ENCODE results near the gene VPS37B.

The VPS37B gene

GRCh38 chr12:122927756-122928403 lies 32.0 kb upstream of the VPS37B start:
- DNase-seq (ENCODE audit: low read depth) = no peak
- no peak overlapping the region for H3K4me3 ChIP-seq (replicated peaks; ENCODE audit: low read depth, low read length)
- TF ChIP-seq, protein P1, sequence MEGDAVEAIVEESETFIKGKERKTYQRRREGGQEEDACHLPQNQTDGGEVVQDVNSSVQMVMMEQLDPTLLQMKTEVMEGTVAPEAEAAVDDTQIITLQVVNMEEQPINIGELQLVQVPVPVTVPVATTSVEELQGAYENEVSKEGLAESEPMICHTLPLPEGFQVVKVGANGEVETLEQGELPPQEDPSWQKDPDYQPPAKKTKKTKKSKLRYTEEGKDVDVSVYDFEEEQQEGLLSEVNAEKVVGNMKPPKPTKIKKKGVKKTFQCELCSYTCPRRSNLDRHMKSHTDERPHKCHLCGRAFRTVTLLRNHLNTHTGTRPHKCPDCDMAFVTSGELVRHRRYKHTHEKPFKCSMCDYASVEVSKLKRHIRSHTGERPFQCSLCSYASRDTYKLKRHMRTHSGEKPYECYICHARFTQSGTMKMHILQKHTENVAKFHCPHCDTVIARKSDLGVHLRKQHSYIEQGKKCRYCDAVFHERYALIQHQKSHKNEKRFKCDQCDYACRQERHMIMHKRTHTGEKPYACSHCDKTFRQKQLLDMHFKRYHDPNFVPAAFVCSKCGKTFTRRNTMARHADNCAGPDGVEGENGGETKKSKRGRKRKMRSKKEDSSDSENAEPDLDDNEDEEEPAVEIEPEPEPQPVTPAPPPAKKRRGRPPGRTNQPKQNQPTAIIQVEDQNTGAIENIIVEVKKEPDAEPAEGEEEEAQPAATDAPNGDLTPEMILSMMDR (IDR thresholded peaks at IDR 0.05; ENCODE audit: low read length, missing control alignments) = no peak

- DNase-seq (ENCODE audit: low read depth) = no peak
- H3K4me3 ChIP-seq (replicated peaks; ENCODE audit: low read depth, low read length) = no peak overlapping the region
- TF ChIP-seq, protein P1 (IDR thresholded peaks at IDR 0.05; ENCODE audit: low read length, missing control alignments) = no peak
These were observed 26.0 kb upstream of the VPS37B start for GRCh38 chr12:122921917-122922316.

- no peak overlapping the region for H3K4me3 ChIP-seq (replicated peaks; ENCODE audit: low read depth, low read length)
These were observed 24.8 kb upstream of the VPS37B start for GRCh38 chr12:122920687-122921086.

GRCh38 chr12:122918827-122919226 lies 22.9 kb upstream of the VPS37B start:
- no peak overlapping the region for H3K4me3 ChIP-seq (replicated peaks; ENCODE audit: low read depth, low read length)
- TF ChIP-seq, protein P1 (IDR thresholded peaks at IDR 0.05; ENCODE audit: low read length, missing control alignments) = no peak
- DNase-seq (ENCODE audit: low read depth) = no peak

More at GRCh38 chr12:122920687-122921086, 24.8 kb upstream of the VPS37B start:
- TF ChIP-seq, protein P1 (IDR thresholded peaks at IDR 0.05; ENCODE audit: low read length, missing control alignments) = no peak
- DNase-seq (ENCODE audit: low read depth) = no peak

GRCh38 chr12:122917507-122918121 lies 21.7 kb upstream of the VPS37B start:
- no peak overlapping the region for H3K4me3 ChIP-seq (replicated peaks; ENCODE audit: low read depth, low read length)
- TF ChIP-seq, protein P1 (IDR thresholded peaks at IDR 0.05; ENCODE audit: low read length, missing control alignments) = no peak
- DNase-seq (ENCODE audit: low read depth) = peak; percentile 81

- TF ChIP-seq, protein P1 (IDR thresholded peaks at IDR 0.05; ENCODE audit: low read length, missing control alignments) = no peak
- no peak overlapping the region for H3K4me3 ChIP-seq (replicated peaks; ENCODE audit: low read depth, low read length)
- DNase-seq (ENCODE audit: low read depth) = no peak
These were observed 13.7 kb upstream of the VPS37B start for GRCh38 chr12:122909442-122910288.
